NCI-H2107 treated with DMSO at 0.1 percent for 48 hours (cell line): Measurements from ENCODE around the gene HSPG2.
"Not testable (repeated sequence)": the region's sequence is repeated elsewhere in the genome, so short reads cannot be mapped to it uniquely, and the experiment has no call there.

ENCODE experiments used
- DNase-seq: peaks from one replicate; lab custom pipeline; 2025; ENCODE audit not compliant: unreplicated experiment; lab: John Stamatoyannopoulos, UW

HSPG2 gene

GRCh38 chr1:21956720-21957552, 19.8 kb upstream of the HSPG2 start:
- DNase-seq = no peak

- no peak for DNase-seq
These were observed 18.6 kb upstream of the HSPG2 start for GRCh38 chr1:21955501-21956281.

- no peak for DNase-seq
These were observed 17.9 kb upstream of the HSPG2 start for GRCh38 chr1:21955058-21955457.

- no peak for DNase-seq
These were observed 15.8 kb upstream of the HSPG2 start for GRCh38 chr1:21952786-21953520.

- DNase-seq = no peak
These were observed 14.2 kb upstream of the HSPG2 start for GRCh38 chr1:21951226-21951870.

GRCh38 chr1:21950734-21951133, 13.6 kb upstream of the HSPG2 start:
- DNase-seq = no peak

- DNase-seq = no peak
These were observed 9.9 kb upstream of the HSPG2 start for GRCh38 chr1:21946836-21947587.

GRCh38 chr1:21944733-21945073, 7.6 kb upstream of the HSPG2 start:
- DNase-seq = no peak

GRCh38 chr1:21942959-21943640, 6.0 kb upstream of the HSPG2 start:
- not testable (repeated sequence) for DNase-seq

- DNase-seq = no peak
These were observed 5.4 kb upstream of the HSPG2 start for GRCh38 chr1:21942464-21942863.

- no peak for DNase-seq
These were observed 4.3 kb upstream of the HSPG2 start for GRCh38 chr1:21941370-21941769.

GRCh38 chr1:21940492-21940891, 3.4 kb upstream of the HSPG2 start:
- DNase-seq = no peak

GRCh38 chr1:21939650-21940374, 2.7 kb upstream of the HSPG2 start:
- no peak for DNase-seq

GRCh38 chr1:21938732-21939538, 1.8 kb upstream of the HSPG2 start:
- no peak for DNase-seq

GRCh38 chr1:21937372-21938121, 437 bp upstream of the HSPG2 start:
- peak; percentile 46 for DNase-seq

- no peak for DNase-seq
These were observed 611 bp downstream of the HSPG2 start for GRCh38 chr1:21936366-21937031.

GRCh38 chr1:21935891-21936365, 1.2 kb downstream of the HSPG2 start:
- DNase-seq = no peak
